LNCaP clone FGC (cell line): ENCODE data around the gene SFN.
A peak's percentile ranks its signal among the peaks of the same experiment; 100 is the strongest.

ENCODE experiments used
- DNase-seq: peaks from one replicate; pipeline ENCODE4 v3.0.0-alpha.2; 2011; ENCODE audit warnings: low read depth
- H3K4me3 ChIP-seq: 2 replicates; pipeline ENCODE4 v1.5.1; 2011; ENCODE audit warnings: mild to moderate bottlenecking, low read depth, low read length, control low read depth
- CTCF ChIP-seq: IDR thresholded peaks from 2 replicates; pipeline ENCODE4 v1.5.1; 2012; ENCODE audit warnings: mild to moderate bottlenecking; ENCODE audit not compliant: control insufficient read depth, insufficient read depth; ENCODE audit errors: extremely low read depth

SFN gene

GRCh38 chr1:26887125-26887524 is 24.2 kb downstream of the SFN start:
- no peak overlapping the region for H3K4me3 ChIP-seq
- TF ChIP-seq CTCF = peak; percentile 37; the same call in 1 of the 2 replicates
- DNase-seq = no peak

- no peak overlapping the region for H3K4me3 ChIP-seq
- TF ChIP-seq CTCF = no peak
- DNase-seq = no peak
These were observed 25.3 kb downstream of the SFN start for GRCh38 chr1:26888231-26888630.

- no peak for TF ChIP-seq CTCF
- peak; percentile 32 for DNase-seq
- peak within 1 kb of the TSS; percentile 88 for H3K4me3 ChIP-seq
These were observed 26.9 kb downstream of the SFN start, which contains the start of gene GPN2 for GRCh38 chr1:26889551-26890466. TSS of gene GPN2 (minus strand) at chr1:26890283. CDS start at chr1:26890096, 187 bp downstream.

DNA sequence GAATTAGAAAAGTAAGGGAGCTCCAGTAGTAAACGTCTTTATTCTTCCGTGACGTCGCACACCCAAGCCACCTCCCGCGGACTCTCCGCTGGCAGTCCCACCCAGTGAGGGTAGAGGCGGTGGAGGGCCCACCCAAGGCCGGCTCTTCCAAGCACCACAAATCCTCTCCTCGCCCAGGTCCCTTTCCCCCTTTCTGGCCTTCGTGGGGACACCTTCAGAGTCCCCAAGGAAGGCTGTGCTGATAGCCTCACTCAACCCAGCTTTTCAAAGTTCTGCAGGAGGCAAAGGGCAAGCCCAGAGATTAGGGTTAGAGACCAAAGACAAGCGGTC is 27.5 kb downstream of the SFN start:
- no peak for TF ChIP-seq CTCF
- H3K4me3 ChIP-seq = peak overlapping the region; percentile 88
- no peak for DNase-seq

- TF ChIP-seq CTCF = no peak
- no peak for DNase-seq
- no peak overlapping the region for H3K4me3 ChIP-seq
These were observed 31.3 kb downstream of the SFN start for GRCh38 chr1:26894263-26894662.

DNA sequence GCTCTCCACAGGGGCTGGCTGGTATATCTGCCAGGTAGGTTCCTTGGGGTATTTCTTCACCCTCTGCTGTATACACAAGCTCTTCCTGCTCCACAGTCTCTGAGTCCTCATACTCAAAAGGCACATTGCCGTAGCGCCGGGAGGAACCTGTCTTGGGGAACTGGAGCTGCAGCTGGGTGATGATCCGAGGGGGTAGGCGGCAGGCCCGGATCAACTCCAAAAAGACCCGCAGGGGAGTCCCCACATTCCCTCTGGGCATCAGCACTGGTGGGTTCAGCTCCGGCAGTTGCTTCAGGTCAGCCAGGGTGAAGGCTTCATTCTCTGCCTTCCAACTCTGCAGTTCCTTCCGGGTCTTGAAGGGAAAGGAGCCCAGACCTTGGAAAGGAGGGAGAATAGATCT is 34.4 kb downstream of the SFN start:
- H3K4me3 ChIP-seq = no peak overlapping the region
- DNase-seq = no peak
- TF ChIP-seq CTCF = no peak
